Measurements from ENCODE around the gene OTOG.

DNA sequence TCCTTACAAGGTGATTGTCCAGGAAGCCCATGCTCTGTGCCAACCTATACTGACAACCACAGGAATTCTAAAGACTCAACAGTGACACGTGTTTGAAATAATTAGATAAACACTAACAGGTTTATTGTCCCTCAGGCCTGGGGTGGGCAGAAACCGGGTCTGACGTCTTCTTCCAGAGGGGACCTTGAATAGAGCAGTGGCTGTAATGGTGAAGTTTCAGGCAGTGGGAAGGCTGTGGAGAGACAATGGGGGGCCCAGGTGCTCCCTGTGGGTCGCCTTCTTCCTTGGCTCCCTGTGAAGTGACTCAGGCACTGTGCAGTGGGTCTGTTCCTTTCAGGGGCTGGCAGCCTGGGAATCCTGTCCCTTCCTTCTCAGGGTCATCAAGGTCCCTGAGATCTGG is 54.6 kb downstream of the OTOG start:
- TF ChIP-seq EZH2 (optimal IDR thresholded peaks at IDR 0.05; ENCODE audit: low read depth, low read length): no peak
- TF ChIP-seq, protein P1, sequence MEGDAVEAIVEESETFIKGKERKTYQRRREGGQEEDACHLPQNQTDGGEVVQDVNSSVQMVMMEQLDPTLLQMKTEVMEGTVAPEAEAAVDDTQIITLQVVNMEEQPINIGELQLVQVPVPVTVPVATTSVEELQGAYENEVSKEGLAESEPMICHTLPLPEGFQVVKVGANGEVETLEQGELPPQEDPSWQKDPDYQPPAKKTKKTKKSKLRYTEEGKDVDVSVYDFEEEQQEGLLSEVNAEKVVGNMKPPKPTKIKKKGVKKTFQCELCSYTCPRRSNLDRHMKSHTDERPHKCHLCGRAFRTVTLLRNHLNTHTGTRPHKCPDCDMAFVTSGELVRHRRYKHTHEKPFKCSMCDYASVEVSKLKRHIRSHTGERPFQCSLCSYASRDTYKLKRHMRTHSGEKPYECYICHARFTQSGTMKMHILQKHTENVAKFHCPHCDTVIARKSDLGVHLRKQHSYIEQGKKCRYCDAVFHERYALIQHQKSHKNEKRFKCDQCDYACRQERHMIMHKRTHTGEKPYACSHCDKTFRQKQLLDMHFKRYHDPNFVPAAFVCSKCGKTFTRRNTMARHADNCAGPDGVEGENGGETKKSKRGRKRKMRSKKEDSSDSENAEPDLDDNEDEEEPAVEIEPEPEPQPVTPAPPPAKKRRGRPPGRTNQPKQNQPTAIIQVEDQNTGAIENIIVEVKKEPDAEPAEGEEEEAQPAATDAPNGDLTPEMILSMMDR (IDR thresholded peaks at IDR 0.05; ENCODE audit: low read length): no peak
